ENCODE data around the gene MRPL19. TPM values are rescaled to one million over a fixed set of nuclear protein-coding genes. Genes with fewer than 3 reads are reported as not detected.

The MRPL19 gene
- total and polyA plus RNA-seq, 10 of the 15 experiments (the other 5 are each of a cell fraction or from before 2014, with no cell fraction given), result 13.1 to 99.0 (median 56.6) TPM

- no peak overlapping the region for H3K4me2 ChIP-seq (ENCODE audit: control insufficient read depth, insufficient read depth)
- BruUV-seq (replicated peaks), result no TSS peak
- H3K9me3 ChIP-seq (replicated peaks; ENCODE audit: control insufficient read depth, insufficient read depth, low read length), result no peaks in the 10 kb centered on the region
- ChIA-PET SMC1A (ENCODE audit: uncharacterized antibody, unreplicated experiment) (interaction anchor here (1.1 to 1.5 kb wide), 2 partner anchors 12 to 35 kb away, joined by 3 to 4 read pairs; no protein-coding TSS in a partner anchor), CTCF (interaction anchor here (1.0 kb wide), 1 partner anchor 21 kb away, joined by 3 read pairs; no protein-coding TSS in a partner anchor), POLR2A (no interaction called here), RAD21 (ENCODE audit: unreplicated experiment) (no interaction called here)
- H3K79me2 ChIP-seq (ENCODE audit: control insufficient read depth, insufficient read depth, low read length), result peaks cover 10% of the 10 kb centered on the region
- no peak overlapping the region for H3K9ac ChIP-seq (ENCODE audit: control insufficient read depth, insufficient read depth, low read length)
- no peaks in the 10 kb centered on the region for H4K20me1 ChIP-seq (ENCODE audit: control insufficient read depth, insufficient read depth)
- H3K27ac ChIP-seq (ENCODE audit: control insufficient read depth, insufficient read depth), result no peak overlapping the region
- H3K4me3 ChIP-seq, result no peak overlapping the region
- TF ChIP-seq JUND (IDR thresholded peaks at IDR 0.05; ENCODE audit: low read depth, low read length), result no peak
- TF ChIP-seq ESRRA (IDR thresholded peaks at IDR 0.05; ENCODE audit: low read length), result no peak
- no peak for TF ChIP-seq STAT3 (IDR thresholded peaks at IDR 0.05; ENCODE audit: low read depth, low read length)
- no peak for TF ChIP-seq BACH1 (IDR thresholded peaks at IDR 0.05; ENCODE audit: borderline replicate concordance)
- no peak for TF ChIP-seq RUNX3 (IDR thresholded peaks at IDR 0.05; ENCODE audit: low read length)
- no peaks in the 10 kb centered on the region for H3K27me3 ChIP-seq (replicated peaks in 1 of 2; ENCODE audit: control insufficient read depth in 2 of 2, insufficient read depth in 2 of 2, low read length in 1 of 2)
- FAIRE-seq (no peak), DNase-seq (ENCODE audit: low read depth, low spot score) (no peak), ATAC-seq (no peak)
- intact Hi-C loops (cut with micrococcal nuclease; ENCODE audit: unreplicated experiment) (no loop called here), in situ Hi-C loops (cut with MboI) (no loop called here)
- no peak overlapping the region for H2AFZ ChIP-seq (ENCODE audit: control insufficient read depth, low read depth, low read length)
- H3K4me1 ChIP-seq (ENCODE audit: control insufficient read depth, insufficient read depth, low read length), result peaks cover 8% of the 10 kb centered on the region
- 82% methylated on average over 4 of the region's 4 CpGs for WGBS (ENCODE audit: insufficient coverage, insufficient replicate concordance, low lambda C conversion rate, missing lambda C conversion rate)
- H3K36me3 ChIP-seq (ENCODE audit: control insufficient read depth in 2 of 2, insufficient read depth in 2 of 2, low read length in 1 of 2), result peaks cover 0 to 13% of the 10 kb centered on the region in 2 experiments; a peak in 3 of 4 replicates
Observed at GRCh38 chr2:75703589-75704287, 57.2 kb downstream of the MRPL19 start.

GRCh38 chr2:75705921-75706320, 59.3 kb downstream of the MRPL19 start:
- ChIA-PET CTCF (interaction anchor here (0.7 to 1.4 kb wide), 2 partner anchors 8 to 13 kb away, joined by 3 read pairs; no protein-coding TSS in a partner anchor), RAD21 (ENCODE audit: unreplicated experiment) (no interaction called here), POLR2A (interaction anchor here (0.6 to 1.0 kb wide), 2 partner anchors 16 to 630 kb away, joined by 3 to 4 read pairs; no protein-coding TSS in a partner anchor), SMC1A (ENCODE audit: uncharacterized antibody, unreplicated experiment) (interaction anchor here (0.6 to 1.0 kb wide), 3 partner anchors 12 to 1672 kb away, joined by 3 to 4 read pairs (median 3); no protein-coding TSS in a partner anchor)
- intact Hi-C loops (cut with micrococcal nuclease; ENCODE audit: unreplicated experiment), result no loop called here
- ATAC-seq (no peak), FAIRE-seq (peak; percentile 27), DNase-seq (ENCODE audit: low read depth, low spot score) (no peak)
- peaks cover 9% of the 10 kb centered on the region for H3K4me1 ChIP-seq (ENCODE audit: control insufficient read depth, insufficient read depth, low read length)
- H4K20me1 ChIP-seq (ENCODE audit: control insufficient read depth, insufficient read depth), result no peaks in the 10 kb centered on the region
- H3K36me3 ChIP-seq (ENCODE audit: control insufficient read depth in 2 of 2, insufficient read depth in 2 of 2, low read length in 1 of 2), result peaks cover 0 to 8% of the 10 kb centered on the region in 2 experiments; a peak in 2 of 4 replicates
- H2AFZ ChIP-seq (ENCODE audit: control insufficient read depth, low read depth, low read length), result no peak overlapping the region
- no peak overlapping the region; the same call in 1 of the 2 replicates for H3K9ac ChIP-seq (ENCODE audit: control insufficient read depth, insufficient read depth, low read length)
- in situ Hi-C loops (cut with MboI), result no loop called here
- peak overlapping the region; percentile 44; the same call in 1 of the 2 replicates for H3K4me2 ChIP-seq (ENCODE audit: control insufficient read depth, insufficient read depth)
- no peak overlapping the region for H3K4me3 ChIP-seq
- BruUV-seq (replicated peaks), result no TSS peak
- TF ChIP-seq PKNOX1 (IDR thresholded peaks at IDR 0.05), result peak; percentile 23; the same call in 1 of the 2 replicates
- TF ChIP-seq DPF2 (IDR thresholded peaks at IDR 0.05), result no peak
- H3K9me3 ChIP-seq (replicated peaks; ENCODE audit: control insufficient read depth, insufficient read depth, low read length), result no peaks in the 10 kb centered on the region
- H3K79me2 ChIP-seq (ENCODE audit: control insufficient read depth, insufficient read depth, low read length), result peaks cover 28% of the 10 kb centered on the region
- H3K27me3 ChIP-seq (replicated peaks in 1 of 2; ENCODE audit: control insufficient read depth in 2 of 2, insufficient read depth in 2 of 2, low read length in 1 of 2), result no peaks in the 10 kb centered on the region
- 54% methylated on average over 1 of the region's 1 CpG for WGBS (ENCODE audit: insufficient coverage, insufficient replicate concordance, low lambda C conversion rate, missing lambda C conversion rate)
- H3K27ac ChIP-seq (ENCODE audit: control insufficient read depth, insufficient read depth), result peak overlapping the region; percentile 15; the same call in 1 of the 2 replicates
